Measurements from ENCODE around the gene SNRNP200. TPM values are rescaled to one million over a fixed set of nuclear protein-coding genes. Genes with fewer than 3 reads are reported as not detected.

The SNRNP200 gene
- total RNA-seq, 3 donors from 2014 or later (not counting 1 experiment from before 2014, with no cell fraction given): 207 to 236 (median 228) TPM

GRCh38 chr2:96249654-96250053, 55.7 kb downstream of the SNRNP200 start:
- Histone ChIP-seq H3K9me3 (ENCODE audit: control insufficient read depth, insufficient read depth, low read length) (no peaks in the 10 kb centered on the region), H3K4me3 (ENCODE audit: low read length) (no peak overlapping the region), H3K27ac (ENCODE audit: low read length) (no peak overlapping the region), H3K4me1 (ENCODE audit: control insufficient read depth, insufficient read depth, low read length) (peaks cover 25% of the 10 kb centered on the region), H3K27me3 (ENCODE audit: control insufficient read depth, insufficient read depth, low read length) (no peaks in the 10 kb centered on the region), H3K36me3 (ENCODE audit: control insufficient read depth, insufficient read depth, low read length) (peaks cover 40% of the 10 kb centered on the region)
- H3K27ac Mint-ChIP-seq: peak overlapping the region; percentile 53 to 56
- no peaks in the 10 kb centered on the region for H3K36me3 Mint-ChIP-seq
- no peak for ATAC-seq
- no peak for TF ChIP-seq CTCF (IDR thresholded peaks at IDR 0.05)
- 96% methylated on average over 9 of the region's 9 CpGs for WGBS (ENCODE audit: insufficient coverage)
- H3K4me1 Mint-ChIP-seq: peaks cover 27 to 41% of the 10 kb centered on the region in 2 donors
- intact Hi-C loops (cut with micrococcal nuclease): no loop called here
- DNase-seq: no peak
- H3K4me3 Mint-ChIP-seq: no peak overlapping the region
- no peaks in the 10 kb centered on the region for H3K27me3 Mint-ChIP-seq (ENCODE audit: low read depth in 2 of 2)
- no peaks in the 10 kb centered on the region for H3K9me3 Mint-ChIP-seq

DNA sequence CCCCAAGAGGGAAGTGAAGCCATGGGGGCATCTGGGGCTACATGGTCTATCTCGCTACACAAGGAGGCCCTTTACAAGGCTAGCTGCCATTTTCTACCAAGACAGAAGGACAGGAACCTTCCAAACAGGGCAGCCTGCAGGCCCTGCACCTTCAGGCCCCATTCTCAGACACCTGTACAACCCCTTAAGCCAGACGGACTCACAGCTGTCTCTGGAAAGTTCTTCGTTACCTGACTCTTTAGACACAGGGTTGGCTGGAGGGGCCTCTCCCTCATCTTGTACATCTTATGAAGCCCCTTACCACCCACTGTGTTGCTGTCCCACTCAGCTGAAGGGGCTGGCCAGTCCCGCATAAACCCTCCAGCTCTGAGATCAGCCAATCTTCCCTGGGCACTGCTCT, 56.7 kb downstream of the SNRNP200 start:
- Mint-ChIP-seq H3K9me3 (no peaks in the 10 kb centered on the region), H3K4me3 (no peak overlapping the region), H3K27me3 (ENCODE audit: low read depth in 2 of 2) (no peaks in the 10 kb centered on the region), H3K27ac (peak overlapping the region in 1 of 2 donors; percentile 21), H3K36me3 (no peaks in the 10 kb centered on the region), H3K4me1 (peaks cover 27 to 34% of the 10 kb centered on the region in 2 donors)
- ATAC-seq (no peak), DNase-seq (no peak)
- Histone ChIP-seq H3K4me3 (ENCODE audit: low read length) (no peak overlapping the region), H3K9me3 (ENCODE audit: control insufficient read depth, insufficient read depth, low read length) (no peaks in the 10 kb centered on the region), H3K27me3 (ENCODE audit: control insufficient read depth, insufficient read depth, low read length) (no peaks in the 10 kb centered on the region), H3K36me3 (ENCODE audit: control insufficient read depth, insufficient read depth, low read length) (peaks cover 31% of the 10 kb centered on the region), H3K27ac (ENCODE audit: low read length) (no peak overlapping the region), H3K4me1 (ENCODE audit: control insufficient read depth, insufficient read depth, low read length) (peaks cover 25% of the 10 kb centered on the region)
- 95% methylated on average over 4 of the region's 4 CpGs for WGBS (ENCODE audit: insufficient coverage)
- TF ChIP-seq CTCF (IDR thresholded peaks at IDR 0.05): no peak
- intact Hi-C loops (cut with micrococcal nuclease): no loop called here

DNA sequence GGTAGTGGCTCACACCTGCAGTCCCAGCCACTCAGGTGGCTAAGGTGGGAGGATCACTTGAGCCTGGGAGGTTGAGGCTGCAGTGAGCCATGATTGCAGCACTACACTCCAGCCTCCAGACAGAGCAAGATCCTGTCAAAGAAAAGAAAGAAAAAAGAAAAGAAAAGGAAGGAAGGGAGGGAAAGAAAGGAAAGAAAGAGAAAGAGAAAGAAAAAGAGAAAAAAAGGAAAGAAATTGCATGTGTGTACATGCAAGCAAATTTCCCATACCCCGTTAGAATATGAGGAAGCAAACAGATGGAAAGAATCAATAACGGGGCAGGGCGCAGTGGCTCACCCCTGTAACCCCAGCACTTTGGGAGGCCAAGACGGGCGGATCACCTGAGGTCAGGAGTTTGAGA, 57.5 kb downstream of the SNRNP200 start:
- no peaks in the 10 kb centered on the region for H3K27me3 Mint-ChIP-seq (ENCODE audit: low read depth in 2 of 2)
- no peak for ATAC-seq

More for the DNA sequence above, 57.5 kb downstream of the SNRNP200 start:
- H3K27me3 ChIP-seq (ENCODE audit: control insufficient read depth, insufficient read depth, low read length): no peaks in the 10 kb centered on the region
- H3K9me3 ChIP-seq (ENCODE audit: control insufficient read depth, insufficient read depth, low read length): no peaks in the 10 kb centered on the region
- 94% methylated on average over 5 of the region's 5 CpGs for WGBS (ENCODE audit: insufficient coverage)
- H3K4me1 Mint-ChIP-seq: peaks cover 27 to 34% of the 10 kb centered on the region in 2 donors
- H3K4me1 ChIP-seq (ENCODE audit: control insufficient read depth, insufficient read depth, low read length): peaks cover 29% of the 10 kb centered on the region
- H3K4me3 Mint-ChIP-seq: no peak overlapping the region
- no peaks in the 10 kb centered on the region for H3K36me3 Mint-ChIP-seq
- H3K9me3 Mint-ChIP-seq: no peaks in the 10 kb centered on the region
- H3K27ac Mint-ChIP-seq: peak overlapping the region in 1 of 2 donors; percentile 64
- no peak overlapping the region for H3K27ac ChIP-seq (ENCODE audit: low read length)
- no peak for TF ChIP-seq CTCF (IDR thresholded peaks at IDR 0.05)
- H3K4me3 ChIP-seq (ENCODE audit: low read length): no peak overlapping the region
- DNase-seq: no peak
- intact Hi-C loops (cut with micrococcal nuclease): no loop called here
- peaks cover 23% of the 10 kb centered on the region for H3K36me3 ChIP-seq (ENCODE audit: control insufficient read depth, insufficient read depth, low read length)

Data from natural killer cell (primary cell).